Measurements from ENCODE around the gene PAIP2.
"Not testable (repeated sequence)": the region's sequence is repeated elsewhere in the genome, so short reads cannot be mapped to it uniquely, and the experiment has no call there.

PAIP2 gene

DNA sequence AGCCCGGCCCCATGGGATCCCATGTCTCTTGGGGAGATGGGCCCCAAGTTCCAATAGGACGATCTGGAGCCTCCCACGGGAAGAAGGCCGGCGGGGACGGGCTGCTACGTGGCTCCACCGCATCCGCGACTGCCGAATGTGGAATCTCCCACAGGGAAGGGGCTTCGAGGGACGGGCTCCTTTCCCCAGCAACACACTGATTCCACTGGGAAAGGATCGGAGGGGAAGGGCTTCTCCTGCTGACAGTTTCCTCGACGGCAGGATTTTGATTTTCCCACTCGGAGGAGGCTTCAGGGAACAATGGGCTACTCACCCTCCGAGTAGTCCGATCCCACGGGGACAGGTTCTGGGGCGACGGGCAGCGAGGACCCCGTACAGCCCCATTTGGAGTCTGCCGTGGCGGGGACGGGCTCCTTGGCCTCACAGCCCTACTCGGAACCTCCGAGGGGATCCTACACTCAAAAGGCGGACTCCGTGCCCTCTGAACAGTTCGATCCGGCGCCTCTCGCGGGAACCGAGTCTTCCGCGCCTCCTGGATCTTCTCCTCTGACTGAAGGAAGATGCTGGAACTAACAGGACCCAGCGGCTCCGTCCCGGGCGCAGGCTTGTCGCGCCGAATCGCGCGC, 52.0 kb downstream of the PAIP2 start:
- no peak for DNase-seq

DNA sequence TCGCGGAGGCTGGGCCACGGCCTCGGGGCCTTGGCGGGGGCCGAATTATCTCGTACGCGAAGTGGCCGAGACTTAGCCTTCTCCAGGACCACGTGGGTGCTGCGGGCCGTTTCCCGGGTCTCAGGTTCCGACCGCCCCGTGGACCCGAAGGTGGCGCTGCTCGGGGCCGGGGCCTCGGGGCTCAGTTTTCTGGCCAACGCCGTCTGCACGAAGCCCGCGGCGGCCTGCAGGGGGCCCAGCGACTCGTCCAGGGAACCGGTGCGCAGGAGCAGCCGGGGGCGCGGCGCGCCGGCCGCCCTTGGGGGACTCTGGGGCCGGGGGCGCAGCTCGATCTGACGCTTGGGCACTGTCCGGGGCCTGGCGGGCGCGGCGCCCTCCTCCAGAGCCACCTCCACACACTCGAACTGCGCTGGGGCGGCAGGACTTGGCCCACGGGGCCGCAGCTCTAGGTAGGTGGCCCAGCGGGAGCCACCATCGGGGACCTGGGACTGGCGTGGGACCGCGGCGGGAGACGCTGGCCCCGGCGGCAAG, 52.5 kb downstream of the PAIP2 start:
- DNase-seq, result no peak

GRCh38 chr5:139394654-139395566, 53.3 kb downstream of the PAIP2 start, which contains the start of gene PROB1:
Gene PROB1 (minus strand): TSS chr5:139395104. CDS start chr5:139395081, 23 bp downstream.
- DNase-seq, result no peak

- DNase-seq, result no peak
Observed at GRCh38 chr5:139395844-139396640, 54.4 kb downstream of the PAIP2 start.

GRCh38 chr5:139396691-139397090, 55.0 kb downstream of the PAIP2 start:
- no peak for DNase-seq

GRCh38 chr5:139397921-139398320, 56.3 kb downstream of the PAIP2 start:
- no peak for DNase-seq

- DNase-seq, result no peak
Observed at GRCh38 chr5:139399501-139400121, 58.0 kb downstream of the PAIP2 start.

GRCh38 chr5:139401546-139401945, 59.9 kb downstream of the PAIP2 start:
- DNase-seq, result no peak

DNA sequence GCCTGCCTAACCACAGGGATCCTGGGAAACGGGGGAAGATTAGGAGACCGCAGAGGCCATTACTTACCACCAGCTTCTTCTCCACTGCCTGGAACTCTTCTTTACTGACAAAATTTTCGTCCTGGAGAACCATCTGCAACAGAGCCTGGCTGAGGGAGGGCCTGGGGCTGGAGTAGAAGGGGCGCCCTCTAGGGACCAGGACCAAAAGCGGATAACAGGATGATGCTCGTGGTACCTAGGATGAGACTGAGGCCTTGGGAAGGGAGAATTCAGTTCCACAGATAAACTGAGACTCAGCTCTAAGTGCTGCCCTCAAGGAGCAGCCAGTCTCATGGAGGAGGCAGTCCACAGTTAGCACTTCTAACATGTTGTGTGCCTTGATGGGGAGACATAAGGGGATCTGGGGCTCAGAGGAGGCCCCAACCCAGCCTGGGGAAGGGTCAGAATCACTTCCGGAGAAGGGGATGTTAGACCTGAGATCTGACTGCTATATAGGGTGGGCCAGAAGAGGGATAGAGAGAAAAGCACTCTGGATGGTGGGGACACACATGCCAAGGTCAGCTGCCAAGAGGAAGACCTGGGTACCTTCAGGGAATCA, 61.0 kb downstream of the PAIP2 start:
- no peak for DNase-seq

DNA sequence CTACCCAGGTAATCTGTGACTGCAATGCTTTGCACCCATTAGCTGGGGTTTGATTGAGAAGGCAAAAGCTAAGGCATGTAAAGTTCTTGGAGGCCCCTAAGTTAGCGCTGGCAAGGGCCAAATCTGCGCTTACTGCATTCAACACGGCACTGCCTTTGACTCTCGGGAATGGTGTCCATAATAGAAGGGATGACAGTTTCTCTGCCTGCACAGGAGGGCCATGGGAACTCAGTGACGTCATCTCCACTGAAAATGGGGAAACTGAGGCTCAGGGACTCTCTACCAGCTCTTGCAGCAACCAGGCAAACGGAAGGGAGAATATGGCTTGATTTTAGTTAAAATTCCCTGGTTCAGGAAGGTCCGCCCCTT, 61.7 kb downstream of the PAIP2 start:
- no peak for DNase-seq

DNA sequence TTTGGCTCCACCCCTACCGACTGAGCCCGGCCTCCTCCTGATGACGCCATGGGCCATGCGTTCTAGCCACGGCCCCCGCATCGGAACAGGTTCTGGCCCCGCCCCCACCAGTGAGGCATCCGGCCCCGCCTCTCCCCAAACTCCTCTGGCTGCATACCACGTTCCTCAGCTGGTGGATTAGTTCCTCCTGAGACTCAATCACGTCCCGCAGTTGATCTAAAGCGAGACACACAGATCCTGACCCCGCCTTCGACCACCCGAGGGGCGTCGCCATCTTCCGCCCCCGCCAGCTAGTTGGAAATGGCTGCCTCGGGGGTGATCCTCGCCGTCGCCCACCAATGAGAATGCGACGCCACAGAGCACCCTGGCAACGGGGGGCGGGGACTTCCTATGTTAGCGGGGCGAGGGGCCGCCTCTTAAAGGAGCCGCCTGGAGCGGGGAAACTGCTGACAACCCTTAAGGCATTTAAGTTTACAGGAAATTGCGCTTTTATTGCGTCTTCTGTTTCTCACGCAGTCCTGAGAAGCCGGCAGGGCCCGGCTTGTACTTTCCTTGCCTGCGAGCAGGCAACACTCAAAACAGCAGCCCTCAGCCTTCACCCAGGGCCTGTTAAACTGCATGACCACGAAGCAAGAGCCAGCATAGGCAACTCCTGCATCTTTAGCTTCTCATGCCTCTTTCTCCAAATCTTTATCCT, 62.3 kb downstream of the PAIP2 start, which contains the start of gene SPATA24:
Gene SPATA24, minus strand, starts transcription at position 303 of the 697 bp plus-strand sequence. Its CDS starts 29 bp downstream, at position 274.
- DNase-seq, result peak; percentile 97

DNA sequence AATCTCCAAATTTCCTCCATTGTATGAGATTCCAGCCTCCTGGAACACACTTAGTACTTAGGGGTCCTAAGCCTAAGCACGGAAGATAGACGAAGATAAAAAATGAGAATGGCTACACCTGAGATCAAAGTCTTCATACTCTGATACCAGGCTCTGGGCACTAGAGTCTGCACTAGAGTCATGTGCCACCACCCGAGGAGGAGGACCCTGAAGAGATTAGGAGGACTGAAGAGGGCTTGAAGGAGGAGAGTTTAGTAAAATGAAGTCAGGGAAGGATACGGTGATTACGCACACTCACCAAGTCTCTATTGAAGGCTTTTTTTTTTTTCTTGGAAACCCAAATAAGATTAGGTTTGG, 62.8 kb downstream of the PAIP2 start:
- no peak for DNase-seq

DNA sequence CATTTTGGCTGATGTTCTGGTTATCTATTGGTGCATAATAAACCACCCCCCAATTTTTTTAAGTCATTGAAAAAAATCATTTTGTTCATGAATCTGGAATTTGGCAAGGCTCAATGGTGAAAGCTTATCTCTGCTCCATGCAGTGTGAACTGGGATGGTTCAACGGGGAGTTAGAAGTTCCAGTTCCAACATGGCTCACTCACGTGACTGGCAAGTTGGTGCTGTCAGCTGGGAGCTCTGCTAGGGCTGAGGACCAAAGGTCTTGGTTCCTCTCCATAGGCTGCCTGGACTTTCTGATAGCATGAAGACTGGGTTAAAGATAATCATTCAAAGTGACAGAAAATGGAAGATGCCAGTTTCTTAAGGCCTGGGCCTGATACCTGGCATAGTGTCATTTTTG, 65.3 kb downstream of the PAIP2 start:
- no peak for DNase-seq

DNA sequence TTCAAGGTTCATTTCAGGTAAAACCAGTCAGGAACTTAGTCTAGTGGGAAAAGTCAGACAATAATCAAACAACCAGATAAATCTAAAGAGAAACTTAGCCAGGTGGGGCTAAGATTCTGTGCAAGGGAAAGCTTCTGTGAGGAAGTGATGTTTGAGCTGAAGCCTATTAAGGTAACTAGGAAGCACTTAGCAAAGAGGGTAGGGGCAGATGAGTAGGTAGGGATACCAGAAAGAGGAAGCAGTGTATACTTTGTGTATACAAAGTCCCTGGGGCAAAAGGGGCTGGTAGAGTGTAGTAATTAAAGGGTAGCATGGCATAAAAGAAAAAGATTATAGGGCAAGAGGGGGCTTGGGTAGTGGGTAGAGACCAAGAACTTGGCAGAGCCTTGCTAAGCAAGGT, 65.9 kb downstream of the PAIP2 start:
- no peak for DNase-seq

GRCh38 chr5:139408191-139408590, 66.5 kb downstream of the PAIP2 start:
- no peak for DNase-seq

DNA sequence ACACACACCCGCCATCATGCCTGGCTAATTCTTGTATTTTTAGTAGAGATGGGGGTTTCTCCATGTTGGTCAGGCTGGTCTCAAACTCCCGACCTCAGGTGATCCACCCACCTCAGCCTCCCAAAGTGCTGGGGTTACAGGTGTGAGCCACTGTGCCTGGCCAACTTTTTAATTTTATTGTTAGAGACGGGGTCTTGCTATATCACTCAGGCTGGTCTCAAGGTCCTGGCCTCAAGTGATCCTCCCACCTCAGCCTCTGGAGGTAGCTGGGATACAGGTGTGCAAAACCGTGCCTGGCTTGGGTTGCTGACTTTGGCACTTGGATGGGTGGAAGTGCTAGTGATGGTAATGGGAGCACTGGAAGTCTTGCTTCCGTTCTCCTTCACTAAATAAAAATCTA, 67.5 kb downstream of the PAIP2 start:
- DNase-seq, result not testable (repeated sequence)

- DNase-seq, result no peak
Observed at GRCh38 chr5:139410121-139410992, 68.7 kb downstream of the PAIP2 start.

- no peak for DNase-seq
Observed at GRCh38 chr5:139410993-139411828, 69.6 kb downstream of the PAIP2 start.

GRCh38 chr5:139413153-139413552, 71.5 kb downstream of the PAIP2 start:
- DNase-seq, result no peak

- no peak for DNase-seq
Observed at GRCh38 chr5:139413963-139414362, 72.3 kb downstream of the PAIP2 start.

Data from effector CD8-positive, alpha-beta T cell (primary cell).